ENCODE results near the gene PHF20.
"Not testable (repeated sequence)": the region's sequence is repeated elsewhere in the genome, so short reads cannot be mapped to it uniquely, and the experiment has no call there.

PHF20 gene

DNA sequence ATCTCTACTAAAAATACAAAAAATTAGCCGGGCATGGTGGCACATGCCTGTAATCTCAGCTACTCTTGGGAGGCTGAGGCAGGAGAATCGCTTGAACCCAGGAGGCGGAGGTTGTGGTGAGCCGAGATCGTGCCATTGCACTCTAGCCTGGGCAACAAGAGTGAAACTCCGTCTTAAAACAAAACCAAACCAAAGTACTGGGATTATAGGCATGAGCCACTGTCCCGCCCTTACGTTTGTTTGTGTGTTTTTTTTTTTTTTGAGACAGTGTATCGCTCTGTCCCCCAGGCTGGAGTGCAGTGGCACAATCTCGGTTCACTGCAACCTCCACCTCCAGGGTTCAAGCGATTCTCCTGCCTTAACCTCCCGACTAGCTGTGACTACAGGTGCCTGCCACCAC is 12.0 kb downstream of the PHF20 start:
- not testable (repeated sequence) for DNase-seq

DNA sequence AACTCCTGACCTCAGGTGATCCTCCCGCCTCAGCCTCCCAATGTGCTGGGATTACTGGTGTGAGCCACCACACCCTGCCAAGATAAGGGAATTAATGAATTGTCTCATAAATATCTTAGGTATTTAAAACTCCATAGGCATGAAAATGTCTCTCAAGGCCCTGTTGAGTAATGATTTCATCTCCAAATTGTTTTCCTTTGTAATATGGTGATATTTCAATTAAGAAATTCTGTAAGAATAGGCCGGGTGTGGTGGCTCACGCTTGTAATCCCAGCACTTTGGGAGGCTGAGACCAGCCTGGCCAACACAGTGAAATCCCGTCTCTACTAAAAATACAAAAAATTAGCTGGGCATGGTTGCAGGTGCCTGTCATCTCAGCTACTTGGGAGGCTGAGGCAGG is 13.7 kb downstream of the PHF20 start:
- DNase-seq: not testable (repeated sequence)

DNA sequence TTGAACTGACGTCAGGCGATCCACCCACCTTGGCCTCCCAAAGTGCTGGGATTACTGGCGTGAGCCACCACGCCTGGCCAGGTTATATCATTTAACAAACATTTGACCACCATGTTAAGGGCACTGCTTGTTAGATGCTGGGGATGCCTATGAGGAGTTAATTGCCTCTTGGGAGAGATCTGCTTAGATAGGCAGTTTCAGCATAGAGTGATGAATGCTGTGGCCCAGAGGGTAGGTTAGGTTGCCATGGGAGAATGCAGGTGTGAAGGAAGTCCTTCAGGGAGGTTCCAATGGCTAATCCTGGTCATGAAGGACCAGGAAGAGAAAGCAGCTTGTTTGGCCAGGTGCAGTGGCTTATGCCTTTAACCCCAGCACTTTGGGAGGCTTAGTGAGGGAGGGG is 17.0 kb downstream of the PHF20 start:
- no peak for DNase-seq

DNA sequence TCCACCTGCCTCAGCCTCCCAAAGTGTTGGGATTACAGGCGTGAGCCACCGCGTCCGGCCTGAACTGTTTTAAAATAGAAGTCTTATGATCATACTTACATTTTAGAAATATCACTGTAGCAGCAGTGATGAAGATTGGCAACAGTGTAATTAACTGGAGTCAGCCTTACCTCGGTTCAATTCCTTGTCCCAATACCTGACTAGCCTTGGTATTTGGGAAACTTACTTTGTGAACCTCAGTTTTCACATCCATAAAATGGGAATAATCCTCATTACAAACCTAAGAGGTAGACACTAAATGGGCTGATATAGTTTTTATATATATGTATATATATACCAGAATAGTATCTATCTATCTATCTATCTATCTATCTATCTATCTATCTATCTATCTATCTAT is 19.3 kb downstream of the PHF20 start:
- DNase-seq: no peak

DNA sequence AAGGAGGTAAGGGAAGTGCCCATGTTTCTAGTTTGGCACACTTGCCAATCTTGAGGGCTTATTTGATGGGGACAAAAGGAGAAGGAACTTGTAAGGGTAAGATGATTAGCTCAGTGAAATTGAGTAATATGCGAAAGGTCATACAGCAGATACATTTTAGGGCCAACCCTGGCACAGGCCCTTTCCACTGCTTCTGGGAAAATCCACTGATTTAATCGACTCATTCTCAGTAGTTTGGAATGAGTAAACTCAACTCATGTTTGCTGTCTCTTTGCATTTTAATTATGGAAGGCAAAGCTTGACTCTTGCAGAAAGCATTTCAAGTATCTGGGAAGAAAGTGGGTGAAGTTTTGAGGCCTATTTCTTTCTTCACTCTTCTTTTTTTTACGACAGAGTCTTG is 20.0 kb downstream of the PHF20 start:
- DNase-seq: no peak

DNA sequence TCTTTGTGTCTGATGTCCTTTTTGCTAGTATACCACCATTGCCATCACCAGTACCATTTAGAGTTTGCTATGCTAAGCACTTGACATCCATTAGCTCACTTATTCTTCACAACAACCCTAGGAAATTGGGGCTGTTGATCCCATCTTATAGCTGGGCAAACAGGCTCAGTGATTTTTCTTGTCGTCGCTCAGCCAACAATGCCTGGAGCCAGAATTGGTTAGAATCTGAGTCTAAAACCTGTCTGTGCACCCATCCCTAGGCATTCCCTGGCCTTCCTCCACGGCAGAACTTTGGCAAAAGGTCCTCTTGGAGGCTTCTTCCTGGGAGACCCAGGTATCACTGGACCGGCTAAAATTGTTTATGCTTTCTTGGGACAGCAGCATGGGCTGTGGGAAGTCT is 20.9 kb downstream of the PHF20 start:
- no peak for DNase-seq

DNA sequence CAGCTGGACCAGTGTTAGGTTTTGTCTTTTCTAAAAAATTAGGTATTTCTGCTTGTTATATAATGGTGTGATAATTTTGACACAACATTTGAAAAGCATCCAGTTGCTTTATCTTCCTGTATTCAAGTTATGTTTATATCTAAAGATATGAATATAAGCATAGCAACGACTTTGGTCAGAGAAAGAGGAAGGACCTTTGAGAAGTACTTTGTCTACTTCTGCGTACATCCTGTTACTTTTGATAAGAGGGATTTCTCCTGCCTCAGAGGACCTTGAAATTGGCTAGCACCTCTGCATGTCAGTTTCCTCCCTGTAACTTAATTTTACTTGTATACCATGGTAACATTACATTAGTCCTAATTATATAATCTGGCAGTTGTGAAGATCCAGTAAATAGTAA is 24.8 kb downstream of the PHF20 start:
- peak; percentile 38 for DNase-seq

DNA sequence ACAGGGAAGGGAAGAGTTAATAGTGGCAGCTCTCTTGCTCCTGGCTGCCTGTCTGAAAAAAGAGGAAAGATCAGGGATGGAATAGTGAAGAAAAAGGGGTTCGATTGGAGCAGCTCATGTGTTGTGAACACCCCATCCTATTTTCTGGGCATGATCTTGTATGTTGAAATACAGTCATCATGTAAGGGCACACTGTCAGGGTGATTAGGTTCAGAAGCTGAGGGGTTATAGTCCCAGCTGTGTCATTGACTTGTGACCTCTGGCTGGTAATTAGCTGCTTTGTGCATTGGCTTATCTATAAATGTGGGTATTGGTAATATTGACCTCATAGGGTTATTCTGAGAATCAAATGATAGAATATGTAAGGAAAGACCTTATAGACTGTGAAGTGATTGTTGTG is 30.1 kb downstream of the PHF20 start:
- no peak for DNase-seq

DNA sequence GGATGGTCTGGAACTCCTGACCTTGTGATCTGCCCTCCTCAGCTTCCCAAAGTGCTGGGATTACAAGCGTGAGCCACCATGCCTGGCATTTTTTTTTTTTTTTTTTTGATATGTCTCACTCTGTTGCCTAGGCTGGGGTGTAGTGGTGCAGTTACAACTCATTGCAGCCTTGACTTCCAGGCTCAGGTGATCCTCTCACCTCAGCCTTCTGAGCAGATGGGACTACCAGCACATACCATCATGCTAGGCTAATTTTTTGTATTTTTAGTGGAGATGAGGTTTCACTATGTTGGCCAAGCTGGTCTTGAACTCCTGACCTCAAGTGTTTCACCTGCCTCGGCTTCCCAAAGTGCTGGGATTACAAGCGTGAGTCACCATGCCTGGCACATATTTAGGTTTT is 34.3 kb downstream of the PHF20 start:
- DNase-seq: no peak

DNA sequence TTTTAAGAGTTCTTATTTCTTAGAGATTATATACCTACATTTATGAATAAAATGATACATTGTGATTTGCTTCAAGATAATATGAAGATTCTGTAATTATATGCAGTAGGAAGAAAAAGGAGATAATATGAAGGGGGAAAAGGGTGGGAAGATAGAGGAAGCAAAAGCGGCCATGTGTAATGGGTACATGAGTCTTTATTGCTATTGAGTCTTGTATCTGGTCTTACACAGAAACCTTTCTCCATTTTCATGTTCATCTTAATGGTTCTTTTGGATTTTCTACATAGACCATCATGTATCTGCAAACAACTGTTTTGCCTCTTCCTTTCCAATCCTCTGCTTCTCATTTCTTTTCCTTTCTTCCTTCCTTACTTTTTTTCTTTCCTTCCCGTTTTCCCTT is 36.1 kb downstream of the PHF20 start:
- DNase-seq: no peak

DNA sequence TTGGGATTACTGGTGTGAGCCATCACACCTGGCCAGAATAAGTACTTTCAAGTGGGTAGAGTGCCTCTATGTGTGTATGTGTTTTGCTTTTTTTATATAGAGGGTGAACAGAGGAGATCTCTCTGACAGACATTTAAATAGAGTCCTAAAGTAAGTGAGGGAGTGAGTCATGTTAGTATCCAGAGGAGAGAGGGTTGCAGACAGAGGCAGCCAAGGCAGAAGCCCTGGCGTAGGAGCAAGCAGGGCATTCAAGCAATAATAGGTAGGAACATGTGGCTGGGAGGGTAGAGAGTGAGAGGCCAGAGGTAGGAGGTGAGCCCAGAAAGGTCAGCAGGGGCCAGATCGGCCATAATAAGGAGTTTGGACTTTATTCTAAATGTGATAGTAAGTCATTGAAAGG is 48.9 kb downstream of the PHF20 start:
- no peak for DNase-seq

DNA sequence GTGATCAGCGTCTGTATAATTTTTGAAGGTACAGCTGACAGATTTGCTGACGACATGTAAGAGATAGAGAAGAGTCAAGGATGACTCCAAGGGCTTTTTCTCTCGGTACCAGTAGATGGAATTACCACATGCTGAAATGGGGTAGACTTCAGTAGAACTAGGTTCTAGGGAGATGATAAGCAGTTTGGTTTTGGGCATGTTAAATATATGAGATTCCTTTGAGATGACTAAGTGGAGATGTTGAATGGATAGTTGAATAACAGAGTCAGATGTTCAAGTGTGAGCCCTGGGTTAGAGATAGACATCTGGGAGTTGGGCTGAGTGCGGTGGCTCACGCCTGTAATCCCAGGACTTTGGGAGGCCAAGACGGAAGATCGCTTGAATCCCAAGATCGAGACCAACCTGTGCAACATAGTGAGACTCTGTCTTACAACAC is 50.0 kb downstream of the PHF20 start:
- no peak for DNase-seq

DNA sequence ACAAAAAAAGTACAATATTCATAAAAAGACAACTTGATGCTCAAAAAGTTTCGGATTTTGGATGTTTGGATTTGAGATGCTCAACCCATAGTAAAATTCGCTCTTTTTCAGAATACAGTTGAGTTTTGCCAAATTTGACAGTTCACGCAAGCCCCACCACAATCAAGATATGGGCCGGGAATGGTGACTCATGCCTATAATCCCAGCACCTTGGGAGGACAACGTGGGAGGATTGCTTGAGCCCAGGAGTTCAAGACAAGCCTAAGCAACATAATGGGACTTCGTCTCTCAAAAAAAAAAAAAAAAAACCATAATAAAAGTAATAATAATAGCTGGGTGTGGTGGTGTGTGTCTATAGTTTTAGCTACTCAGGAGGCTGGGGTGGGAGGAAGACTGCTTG is 51.3 kb downstream of the PHF20 start:
- DNase-seq: no peak

DNA sequence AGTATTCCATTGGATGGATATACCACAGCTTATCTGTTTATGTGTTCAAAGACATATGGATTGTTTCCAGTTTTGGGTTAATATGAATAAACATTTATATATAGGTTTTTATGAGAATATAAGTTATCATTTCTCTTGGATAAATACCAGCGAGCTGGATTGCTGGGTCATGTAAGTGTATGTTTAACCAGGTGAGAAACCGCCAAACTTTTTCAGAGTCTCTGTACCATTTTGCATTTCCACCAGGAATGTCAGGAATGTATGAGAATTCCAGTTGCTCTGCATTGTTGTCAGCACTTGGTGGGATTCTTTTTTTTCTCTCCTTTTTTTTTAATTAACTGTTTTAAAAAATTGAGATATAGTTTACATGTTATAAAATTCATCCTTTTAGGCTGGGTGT is 52.1 kb downstream of the PHF20 start:
- DNase-seq: no peak

DNA sequence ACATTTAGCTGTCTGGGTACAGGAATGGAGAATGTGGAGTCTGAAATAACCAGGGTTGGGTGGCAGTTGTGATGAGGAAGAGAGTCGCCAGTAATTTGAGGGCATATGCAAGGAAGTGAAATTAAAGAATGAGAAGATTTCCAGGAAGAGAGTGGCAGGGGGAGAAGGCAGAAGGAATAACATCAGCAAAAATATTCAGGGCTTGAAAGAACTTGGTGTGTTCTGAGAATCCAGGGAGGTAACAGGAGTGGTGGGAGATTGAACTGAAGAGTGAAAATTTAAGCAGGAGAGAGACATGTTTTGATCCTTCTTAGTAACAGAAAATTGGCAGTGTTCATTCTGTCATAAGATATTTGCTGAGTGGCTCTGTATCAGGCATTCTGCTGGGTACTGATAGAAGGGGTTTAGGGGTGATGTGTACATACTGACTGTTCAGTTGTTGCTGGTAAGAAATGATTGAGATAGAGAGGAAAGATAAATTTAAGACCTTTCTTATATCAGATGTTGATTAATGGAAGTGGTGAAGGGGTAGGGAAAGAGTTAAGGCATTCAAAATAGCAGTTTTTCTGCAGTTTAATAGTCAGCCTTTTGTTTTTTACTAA is 54.7 kb downstream of the PHF20 start:
- no peak for DNase-seq

DNA sequence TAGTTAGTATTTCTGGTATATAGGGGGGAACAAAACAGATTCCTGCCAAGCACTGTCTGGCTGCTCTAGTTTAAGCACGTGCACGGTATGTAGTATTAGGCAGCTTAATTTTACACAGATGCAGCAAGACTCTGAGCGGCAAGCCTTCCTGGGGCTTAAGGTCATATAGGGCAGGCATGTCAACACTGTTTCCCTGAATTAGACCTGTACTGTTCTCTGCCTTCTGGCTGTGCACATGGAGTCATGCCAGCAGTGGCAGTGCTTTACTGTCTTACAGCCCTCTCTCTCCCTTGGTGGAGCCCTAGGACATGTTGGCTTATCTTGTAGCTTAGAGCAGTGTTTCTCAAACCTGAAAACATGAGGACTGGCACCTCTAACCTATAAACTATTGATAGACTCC is 56.6 kb downstream of the PHF20 start:
- no peak for DNase-seq

DNA sequence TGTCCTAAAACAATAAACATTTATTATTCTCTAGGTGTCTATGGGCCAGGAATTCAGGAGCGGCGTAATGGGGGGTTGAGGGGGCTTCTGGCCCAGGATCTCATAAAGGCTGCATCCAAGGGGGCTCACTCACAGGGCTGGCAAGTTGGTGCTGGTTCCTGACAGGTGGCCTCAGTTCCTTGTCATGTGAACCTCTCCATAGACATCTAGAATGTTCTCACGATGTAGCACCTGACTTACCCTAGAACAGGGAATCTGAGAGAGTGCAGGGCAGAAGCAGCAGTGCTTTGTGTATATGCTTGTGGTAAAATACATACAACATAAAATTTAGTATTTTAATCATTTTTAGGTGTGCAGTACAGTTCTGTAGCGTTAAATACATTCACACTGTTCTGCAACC is 57.1 kb downstream of the PHF20 start:
- DNase-seq: no peak

DNA sequence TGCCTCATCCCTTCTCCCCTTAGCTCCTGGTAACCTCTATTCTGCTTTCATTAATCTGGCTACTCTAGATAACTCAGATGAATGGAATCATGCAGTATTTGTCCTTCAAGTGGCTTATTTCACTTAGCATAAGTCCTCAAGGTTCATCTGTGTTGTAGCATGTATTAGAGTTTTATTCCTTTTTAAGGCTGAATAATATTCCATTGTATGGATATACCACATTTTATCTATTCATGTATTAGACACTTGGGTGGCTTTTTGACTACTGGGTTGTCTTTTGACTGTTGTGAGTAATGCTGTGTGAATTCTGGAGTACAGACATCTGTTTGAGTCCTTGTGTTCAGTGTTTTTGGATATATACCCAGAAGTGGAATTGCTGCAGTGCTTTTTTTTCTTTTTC is 58.4 kb downstream of the PHF20 start:
- DNase-seq: no peak

DNA sequence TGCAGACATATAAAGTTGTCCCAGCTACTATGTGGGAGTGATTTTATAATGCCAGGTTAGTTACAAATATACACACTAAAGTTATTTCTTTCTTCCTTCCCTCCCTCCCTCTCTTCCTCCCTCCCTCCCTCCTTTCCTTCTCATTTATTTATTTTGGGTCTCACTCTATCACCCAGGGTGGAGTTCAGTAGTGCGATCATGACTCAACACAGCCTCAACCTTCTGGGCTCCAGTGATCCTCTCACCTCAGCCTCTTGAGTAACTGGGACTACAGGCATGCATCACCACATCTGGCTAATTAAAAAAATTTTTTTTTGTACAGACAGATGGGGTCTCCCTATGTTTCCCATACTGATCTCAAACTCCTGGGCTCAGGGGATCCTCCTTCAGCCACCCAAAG is 59.2 kb downstream of the PHF20 start:
- no peak for DNase-seq

DNA sequence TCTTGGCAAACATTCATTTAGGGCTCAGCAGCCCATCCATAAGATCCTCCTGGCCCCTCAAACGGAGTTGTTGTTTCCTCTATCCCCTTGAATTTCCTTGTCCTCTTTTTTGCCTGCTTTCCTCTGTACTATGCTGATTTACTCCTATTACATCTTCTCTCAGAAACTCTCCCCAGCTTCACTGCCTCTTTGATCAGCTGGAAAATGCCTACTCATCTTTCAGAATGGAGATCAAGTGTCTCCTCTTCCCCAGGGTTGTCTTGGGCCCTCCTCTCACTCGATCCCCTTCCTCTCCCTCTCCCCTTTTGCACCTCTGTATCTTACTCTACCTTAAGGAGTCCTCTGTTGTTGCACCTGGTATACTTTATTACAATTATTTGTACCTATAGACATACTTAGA is 60.2 kb downstream of the PHF20 start:
- DNase-seq: no peak

DNA sequence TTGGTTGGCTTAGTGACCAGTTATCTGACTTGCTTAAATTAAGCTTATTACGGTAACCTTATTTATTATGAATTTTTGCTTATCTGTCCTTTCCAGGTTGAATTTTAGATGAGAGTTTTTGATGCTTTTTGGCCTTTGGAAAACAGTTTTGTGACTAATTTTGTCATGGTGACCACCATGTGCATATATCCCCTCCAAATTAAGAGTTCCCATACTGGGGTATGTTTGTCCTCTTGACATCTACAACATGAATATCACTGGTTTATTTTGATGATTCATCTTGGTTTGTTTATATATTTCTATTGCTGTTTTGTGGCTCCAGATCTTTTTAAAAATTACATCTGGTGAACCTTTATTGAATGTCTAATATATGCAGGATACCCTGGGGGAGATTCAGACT is 61.4 kb downstream of the PHF20 start:
- DNase-seq: no peak

DNA sequence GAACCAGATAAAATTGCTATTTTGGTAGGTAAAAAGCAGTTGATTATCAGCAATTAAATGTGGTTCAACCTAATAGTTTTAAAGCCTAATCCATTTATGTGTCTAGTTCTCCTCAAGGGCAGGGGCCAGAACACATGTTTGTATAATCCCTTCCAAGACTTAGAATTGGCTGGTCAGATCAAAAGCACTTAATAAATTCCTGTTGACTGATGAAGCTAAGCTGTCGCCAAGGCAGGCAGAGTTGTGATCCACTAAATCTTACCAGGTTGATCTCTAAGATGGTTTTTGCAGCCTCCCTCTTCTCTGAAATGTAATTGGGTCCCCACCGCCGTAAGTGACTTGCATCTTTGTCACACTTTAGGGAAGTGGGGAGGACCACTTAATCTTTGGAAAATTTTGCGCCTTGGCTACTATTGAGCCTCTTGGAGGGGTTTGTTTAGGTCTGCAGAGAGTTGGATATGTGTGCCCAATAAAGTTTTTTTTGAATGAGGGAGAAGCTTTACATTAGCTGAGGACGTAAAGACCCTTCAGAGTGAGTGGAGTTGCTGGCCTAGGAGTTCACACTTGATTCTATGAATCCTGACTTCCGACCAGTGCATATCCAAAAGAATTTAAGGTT is 65.9 kb downstream of the PHF20 start:
- DNase-seq: no peak

DNA sequence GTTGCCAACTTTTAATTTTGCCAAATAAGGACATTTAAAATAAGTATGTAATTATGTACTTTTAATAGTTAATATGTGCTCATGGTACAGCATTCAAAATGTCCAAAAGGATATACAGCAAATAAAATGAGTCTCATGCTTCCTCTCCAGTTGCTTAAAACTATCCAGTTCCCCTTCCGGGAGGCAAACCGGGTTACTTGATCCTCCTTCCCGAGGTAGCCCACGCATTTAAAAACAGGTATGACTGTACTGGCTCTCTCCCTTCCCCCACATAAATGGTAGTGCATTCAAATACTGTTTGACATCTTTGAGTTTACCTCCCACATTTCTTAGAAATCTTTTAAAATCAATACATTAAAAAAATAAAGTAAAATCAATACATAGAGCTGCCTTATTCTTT is 66.4 kb downstream of the PHF20 start:
- no peak for DNase-seq

DNA sequence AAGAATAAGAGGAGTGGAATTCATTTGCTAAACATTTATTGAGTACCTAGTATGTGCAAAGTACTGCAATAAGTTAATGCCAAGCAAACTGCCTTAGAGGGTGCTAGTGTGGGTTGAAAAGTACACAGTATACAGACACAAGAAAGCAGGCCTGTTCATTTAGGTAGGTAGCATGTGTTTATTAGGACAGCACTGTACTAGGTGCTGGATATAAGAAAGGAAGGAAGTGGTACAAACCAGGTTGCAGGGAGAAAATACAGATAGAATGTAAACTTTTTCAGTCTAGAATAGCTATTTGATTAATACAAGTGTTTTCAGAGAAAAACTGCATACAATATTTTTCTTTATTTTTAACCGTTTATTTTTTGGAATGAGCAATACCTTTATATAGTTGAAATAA is 68.1 kb downstream of the PHF20 start:
- DNase-seq: no peak

DNA sequence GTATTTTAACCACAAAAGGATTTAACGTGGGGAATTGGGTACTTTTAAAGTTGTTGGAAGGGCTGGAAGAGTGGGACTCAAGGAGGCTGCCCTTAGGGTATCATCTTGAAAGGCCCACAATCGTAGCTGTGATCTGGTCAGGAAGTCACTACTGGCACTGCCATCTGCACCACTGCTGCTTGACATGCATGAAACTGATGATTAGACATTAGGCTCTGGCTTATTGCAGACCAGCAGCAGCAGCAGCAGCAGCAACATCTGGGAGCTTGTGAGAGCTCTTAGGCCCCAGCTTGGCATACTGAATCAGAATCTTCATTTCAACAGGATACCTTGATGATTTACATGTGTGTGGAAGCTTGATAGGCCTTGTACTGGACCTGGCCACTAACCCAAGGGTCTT is 68.6 kb downstream of the PHF20 start:
- DNase-seq: no peak

DNA sequence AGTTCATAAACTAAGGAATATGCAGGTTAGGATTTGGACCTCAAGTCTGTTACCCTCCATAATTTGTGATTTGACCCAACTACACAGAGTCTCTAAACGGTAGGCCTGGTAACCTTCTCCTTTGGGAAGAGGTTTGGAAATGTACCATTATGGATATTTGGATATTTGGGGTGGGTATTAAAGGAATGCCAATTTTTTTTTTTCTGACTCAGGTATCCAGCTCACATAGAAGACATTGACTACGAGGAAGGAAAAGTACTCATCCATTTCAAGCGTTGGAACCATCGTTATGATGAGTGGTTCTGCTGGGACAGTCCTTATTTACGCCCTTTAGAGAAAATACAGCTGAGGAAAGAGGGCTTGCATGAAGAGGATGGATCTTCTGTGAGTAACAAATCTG is 70.5 kb downstream of the PHF20 start:
- DNase-seq: no peak

Data from CD4-positive, alpha-beta T cell treated with Interleukin-12 subunit alpha and Interleukin-12 subunit beta, for 1 hour (primary cell).